ENCODE results near the gene TNS3.

GRCh38 chr7:47362984-47363383 is 218.9 kb downstream of the TNS3 start:
- TF ChIP-seq CTCF (IDR thresholded peaks at IDR 0.05; ENCODE audit: low read depth, low read length, poor library complexity, severe bottlenecking) (no peak), EZH2phosphoT487 (IDR thresholded peaks at IDR 0.05; ENCODE audit: borderline replicate concordance, low read length) (no peak)

All from DOHH2 (cell line).